ENCODE data around the gene PDCD4. TPM values are rescaled to one million over a fixed set of nuclear protein-coding genes. Genes with fewer than 3 reads are reported as not detected.

PDCD4 gene
- polyA plus RNA-seq, 1 of the 3 experiments (the other 2 are of a cell fraction) = 23.3 TPM

- Histone ChIP-seq H3K36me3 (replicated peaks in 1 of 2; ENCODE audit: control insufficient read depth in 1 of 2, insufficient read depth in 2 of 2, low read length in 1 of 2) (no peaks in the 10 kb centered on the region), H3F3A (replicated peaks; ENCODE audit: insufficient read depth) (no peaks in the 10 kb centered on the region), H3K4me1 (ENCODE audit: control insufficient read depth in 1 of 2, insufficient read depth in 2 of 2, low read depth in 1 of 2, low read length in 1 of 2) (peaks cover 0 to 41% of the 10 kb centered on the region in 2 experiments; a peak in 2 of 4 replicates), H2AFZ (ENCODE audit: low read depth) (no peak overlapping the region), H4K20me1 (ENCODE audit: insufficient read depth) (no peaks in the 10 kb centered on the region), H3K9ac (no peak overlapping the region), H3K79me2 (ENCODE audit: insufficient read depth) (no peaks in the 10 kb centered on the region), H3K9me2 (no peaks in the 10 kb centered on the region), H3K27ac (ENCODE audit: low read depth in 2 of 2, low read length in 1 of 2) (no peak overlapping the region), H3K27me3 (ENCODE audit: insufficient read depth) (no peaks in the 10 kb centered on the region), H3K4me2 (no peak overlapping the region), H3K4me3 (ENCODE audit: low read depth in 2 of 2, low read length in 1 of 2) (no peak overlapping the region), H3K9me3 (no peaks in the 10 kb centered on the region)
- DNase-seq = no peak
- no peak for TF ChIP-seq MXI1 (IDR thresholded peaks at IDR 0.05; ENCODE audit: low read depth, low read length)
- TF ChIP-seq FOXJ3 (CRISPR knock-in tag; IDR thresholded peaks at IDR 0.05) = no peak
- TF ChIP-seq JUND (IDR thresholded peaks at IDR 0.05) = no peak
- TF ChIP-seq EZH2phosphoT487 (IDR thresholded peaks at IDR 0.05; ENCODE audit: borderline replicate concordance, low read depth) = no peak
- TF ChIP-seq GABPA (IDR thresholded peaks at IDR 0.05; ENCODE audit: low read depth) = no peak
- no peak for TF ChIP-seq ELF1 (IDR thresholded peaks at IDR 0.05)
- no peak for TF ChIP-seq USF2 (IDR thresholded peaks at IDR 0.05; ENCODE audit: borderline replicate concordance, low read depth, low read length)
- no peak for TF ChIP-seq RCOR1 (IDR thresholded peaks at IDR 0.05; ENCODE audit: low read length)
- no peak for TF ChIP-seq IRF3 (IDR thresholded peaks at IDR 0.05; ENCODE audit: low read depth, low read length)
- TF ChIP-seq RFX5 (IDR thresholded peaks at IDR 0.05; ENCODE audit: low read length) = no peak
- TF ChIP-seq EP300 (IDR thresholded peaks at IDR 0.05; ENCODE audit: borderline replicate concordance in 1 of 2, low read depth in 1 of 2, low read length in 1 of 2) = no peak
- no peak for TF ChIP-seq RAD21 (IDR thresholded peaks at IDR 0.05; ENCODE audit: low read length)
- TF ChIP-seq TEAD4 (IDR thresholded peaks at IDR 0.05; ENCODE audit: borderline replicate concordance, insufficient read depth) = no peak
- WGBS (ENCODE audit: low lambda C conversion rate) = 80% methylated on average over 6 of the region's 6 CpGs
- ChIA-PET POLR2A (no interaction called here), CTCF (no interaction called here)
Measured at GRCh38 chr10:110862961-110863360, 8.8 kb upstream of the PDCD4 start.

GRCh38 chr10:110863361-110863760, 8.4 kb upstream of the PDCD4 start:
- Histone ChIP-seq H3K79me2 (ENCODE audit: insufficient read depth) (no peaks in the 10 kb centered on the region), H3K4me3 (ENCODE audit: low read depth in 2 of 2, low read length in 1 of 2) (no peak overlapping the region), H3K27ac (ENCODE audit: low read depth in 2 of 2, low read length in 1 of 2) (no peak overlapping the region), H3K9ac (no peak overlapping the region), H3K9me3 (no peaks in the 10 kb centered on the region), H3K36me3 (replicated peaks in 1 of 2; ENCODE audit: control insufficient read depth in 1 of 2, insufficient read depth in 2 of 2, low read length in 1 of 2) (no peaks in the 10 kb centered on the region), H4K20me1 (ENCODE audit: insufficient read depth) (no peaks in the 10 kb centered on the region), H2AFZ (ENCODE audit: low read depth) (no peak overlapping the region), H3F3A (replicated peaks; ENCODE audit: insufficient read depth) (no peaks in the 10 kb centered on the region), H3K27me3 (ENCODE audit: insufficient read depth) (no peaks in the 10 kb centered on the region), H3K4me2 (no peak overlapping the region), H3K4me1 (ENCODE audit: control insufficient read depth in 1 of 2, insufficient read depth in 2 of 2, low read depth in 1 of 2, low read length in 1 of 2) (peaks cover 0 to 37% of the 10 kb centered on the region in 2 experiments; a peak in 2 of 4 replicates), H3K9me2 (no peaks in the 10 kb centered on the region)
- CTCF ChIA-PET = no interaction called here
- DNase-seq = no peak
- POLR2A ChIA-PET = no interaction called here
- no peak for TF ChIP-seq MEF2A (IDR thresholded peaks at IDR 0.05; ENCODE audit: borderline replicate concordance, low read depth)
- TF ChIP-seq NFIC (IDR thresholded peaks at IDR 0.05; ENCODE audit: borderline replicate concordance) = no peak
- no peak for TF ChIP-seq PBX3 (IDR thresholded peaks at IDR 0.05)
- no peak for TF ChIP-seq TEAD4 (IDR thresholded peaks at IDR 0.05; ENCODE audit: borderline replicate concordance, insufficient read depth)
- no peak for TF ChIP-seq TCF12 (IDR thresholded peaks at IDR 0.05)
- no peak for TF ChIP-seq MAX (IDR thresholded peaks at IDR 0.05; ENCODE audit: low read depth)
- no peak for TF ChIP-seq FOXJ3 (CRISPR knock-in tag; IDR thresholded peaks at IDR 0.05)
- TF ChIP-seq RFX5 (IDR thresholded peaks at IDR 0.05; ENCODE audit: low read length) = no peak
- TF ChIP-seq RXRA (IDR thresholded peaks at IDR 0.05; ENCODE audit: borderline replicate concordance, low read depth) = no peak
- no peak for TF ChIP-seq SMC3 (IDR thresholded peaks at IDR 0.05; ENCODE audit: low read depth, low read length)
- no peak for TF ChIP-seq ZBTB33 (IDR thresholded peaks at IDR 0.05; ENCODE audit: borderline replicate concordance, low read depth)
- TF ChIP-seq RAD21 (IDR thresholded peaks at IDR 0.05; ENCODE audit: low read length) = no peak
- no peak for TF ChIP-seq CHD2 (IDR thresholded peaks at IDR 0.05; ENCODE audit: low read length, partially characterized antibody)
- no peak for TF ChIP-seq NRF1 (IDR thresholded peaks at IDR 0.05; ENCODE audit: low read depth, low read length)

Data from SK-N-SH (cell line).